Measurements from ENCODE around the gene CD276.
"Not testable (repeated sequence)": the region's sequence is repeated elsewhere in the genome, so short reads cannot be mapped to it uniquely, and the experiment has no call there.

Gene CD276

GRCh38 chr15:73685981-73686380 is 1.8 kb downstream of the CD276 start:
- no peak for FAIRE-seq

- FAIRE-seq, result no peak
Observed at GRCh38 chr15:73686781-73687256, 2.6 kb downstream of the CD276 start.

GRCh38 chr15:73687351-73687750 is 3.2 kb downstream of the CD276 start:
- FAIRE-seq, result no peak

GRCh38 chr15:73688455-73688854 is 4.3 kb downstream of the CD276 start:
- FAIRE-seq, result no peak

- FAIRE-seq, result no peak
Observed at GRCh38 chr15:73691396-73691795, 7.2 kb downstream of the CD276 start.

- FAIRE-seq, result no peak
Observed at GRCh38 chr15:73694419-73694818, 10.2 kb downstream of the CD276 start.

- FAIRE-seq, result no peak
Observed at GRCh38 chr15:73695773-73696640, 11.8 kb downstream of the CD276 start.

GRCh38 chr15:73696641-73697001 is 12.4 kb downstream of the CD276 start:
- FAIRE-seq, result no peak

GRCh38 chr15:73697033-73697467 is 12.9 kb downstream of the CD276 start:
- no peak for FAIRE-seq

GRCh38 chr15:73699249-73700040 is 15.3 kb downstream of the CD276 start:
- FAIRE-seq, result no peak

GRCh38 chr15:73700041-73700842 is 16.1 kb downstream of the CD276 start:
- peak; percentile 45 for FAIRE-seq

GRCh38 chr15:73702311-73703239 is 18.4 kb downstream of the CD276 start:
- not testable (repeated sequence) for FAIRE-seq

- FAIRE-seq, result not testable (repeated sequence)
Observed at GRCh38 chr15:73703601-73704000, 19.4 kb downstream of the CD276 start.

GRCh38 chr15:73704142-73704868 is 20.1 kb downstream of the CD276 start:
- FAIRE-seq, result not testable (repeated sequence)

- no peak for FAIRE-seq
Observed at GRCh38 chr15:73704869-73705645, 20.9 kb downstream of the CD276 start.

GRCh38 chr15:73708691-73709090 is 24.5 kb downstream of the CD276 start:
- no peak for FAIRE-seq

GRCh38 chr15:73709241-73709640 is 25.1 kb downstream of the CD276 start:
- FAIRE-seq, result no peak

GRCh38 chr15:73709686-73710085 is 25.5 kb downstream of the CD276 start:
- no peak for FAIRE-seq

- FAIRE-seq, result no peak
Observed at GRCh38 chr15:73710321-73710720, 26.1 kb downstream of the CD276 start.

GRCh38 chr15:73711526-73711925 is 27.3 kb downstream of the CD276 start:
- FAIRE-seq, result no peak

Measured in TTC549 (cell line).